HFF-Myc (cell line): ENCODE measurements around the gene SLC17A9.
A peak's percentile ranks its signal among the peaks of the same experiment; 100 is the strongest.

Experiments
- DNase-seq: peaks from one replicate; pipeline ENCODE4 v3.0.0-alpha.2; 2011; ENCODE audit warnings: low read depth; ENCODE audit errors: extremely low read depth
- H3K4me3 ChIP-seq: replicated peaks from 2 replicates; pipeline ENCODE4 v1.5.1; 2011; ENCODE audit warnings: low read depth, mild to moderate bottlenecking, control low read depth, low read length
- CTCF ChIP-seq: IDR thresholded peaks from 2 replicates; pipeline ENCODE4 v1.5.1; 2012; ENCODE audit warnings: mild to moderate bottlenecking, low read depth, low read length, control low read depth; ENCODE audit errors: missing control alignments

The SLC17A9 gene

DNA sequence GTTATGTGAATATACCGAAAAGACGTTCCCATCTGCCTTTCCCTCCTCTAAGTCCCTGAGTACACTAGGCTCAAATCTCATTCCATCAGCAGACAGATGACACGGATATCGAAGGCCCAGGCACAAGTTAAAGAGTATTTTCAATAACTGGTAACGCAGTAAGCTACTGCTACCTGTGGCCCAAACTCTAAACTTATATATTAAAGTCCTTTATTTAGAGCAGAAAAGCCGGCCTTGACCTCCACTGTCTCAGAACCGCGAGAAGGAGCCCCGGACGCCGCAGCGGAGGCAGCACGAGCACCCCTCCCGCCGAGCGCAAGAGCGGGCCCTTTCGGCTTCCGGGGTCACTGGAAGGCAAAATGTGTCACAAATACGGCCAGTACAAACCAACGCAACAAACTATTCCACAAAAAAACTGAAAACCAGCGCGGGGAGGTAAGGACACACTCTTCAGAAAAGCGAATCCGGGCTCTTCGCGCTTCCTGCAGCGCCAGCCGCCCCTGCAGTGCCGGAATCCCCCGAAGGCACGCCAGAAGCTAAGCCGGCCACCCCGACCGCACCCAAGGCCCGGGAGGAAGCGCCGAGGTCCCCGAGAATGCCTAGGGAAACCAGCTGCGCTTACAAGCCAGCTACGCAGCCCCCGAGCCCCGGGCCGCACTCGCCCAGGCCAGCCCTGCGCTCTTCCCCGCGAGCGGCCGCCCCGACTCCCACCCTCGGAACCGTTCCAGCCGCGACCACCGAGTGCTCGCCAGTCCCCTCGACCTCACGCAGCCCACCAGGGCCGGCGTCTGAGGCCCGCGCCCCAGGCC lies 26.9 kb upstream of the SLC17A9 start:
- TF ChIP-seq CTCF = no peak
- H3K4me3 ChIP-seq = peak overlapping the region; percentile 86
- no peak for DNase-seq

GRCh38 chr20:62926229-62927127 lies 26.0 kb upstream of the SLC17A9 start, which contains the start of gene DIDO1:
Gene DIDO1 (minus strand): TSS chr20:62926505.
- TF ChIP-seq CTCF = peak; percentile 53
- H3K4me3 ChIP-seq = peak within 1 kb of the TSS; percentile 86

GRCh38 chr20:62927128-62927705 lies 25.3 kb upstream of the SLC17A9 start:
- no peak for DNase-seq
- H3K4me3 ChIP-seq = peak overlapping the region; percentile 86
- TF ChIP-seq CTCF = no peak

More at GRCh38 chr20:62926229-62927127, 26.0 kb upstream of the SLC17A9 start, which contains the start of gene DIDO1:
- peak; percentile 31 for DNase-seq

GRCh38 chr20:62928246-62928939 lies 24.1 kb upstream of the SLC17A9 start:
- H3K4me3 ChIP-seq = peak overlapping the region; percentile 37
- no peak for DNase-seq
- no peak for TF ChIP-seq CTCF

GRCh38 chr20:62929051-62929538 lies 23.4 kb upstream of the SLC17A9 start:
- H3K4me3 ChIP-seq = peak overlapping the region; percentile 37
- DNase-seq = no peak
- no peak for TF ChIP-seq CTCF

- DNase-seq = no peak
- no peak overlapping the region for H3K4me3 ChIP-seq
- TF ChIP-seq CTCF = no peak
Measured at GRCh38 chr20:62931464-62931863, 21.0 kb upstream of the SLC17A9 start.
